GM21786 (cell line): ENCODE data around the gene TMEM52B.
A peak's percentile ranks its signal among the peaks of the same experiment; 100 is the strongest.
"Not testable (repeated sequence)": the region's sequence is repeated elsewhere in the genome, so short reads cannot be mapped to it uniquely, and the experiment has no call there.

Experiments
- ATAC-seq: cut with Tn5 transposase; IDR thresholded peaks from one replicate; pipeline ENCODE4 v1.9.1; 2021; ENCODE audit not compliant: unreplicated experiment

TMEM52B gene

DNA sequence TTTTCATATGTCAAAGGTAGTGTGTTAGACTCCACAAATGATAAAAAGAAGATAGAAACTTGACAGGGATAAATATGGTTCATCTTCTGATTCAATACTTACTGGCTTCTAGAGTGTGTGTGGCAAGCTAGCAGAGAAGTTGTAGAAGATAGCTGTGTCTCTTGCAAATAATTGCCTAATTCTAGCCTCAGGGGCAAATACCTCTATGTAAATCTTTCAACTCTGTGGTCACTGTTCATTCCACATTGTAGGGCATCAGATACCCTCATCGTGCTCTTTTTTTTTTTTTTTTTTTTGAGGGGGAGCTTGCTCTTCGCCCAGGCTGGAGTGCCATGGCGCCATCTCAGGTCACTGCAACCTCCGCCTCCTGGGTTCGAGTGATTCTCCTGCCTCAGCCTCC, 8.6 kb upstream of the TMEM52B start:
- no peak for ATAC-seq

DNA sequence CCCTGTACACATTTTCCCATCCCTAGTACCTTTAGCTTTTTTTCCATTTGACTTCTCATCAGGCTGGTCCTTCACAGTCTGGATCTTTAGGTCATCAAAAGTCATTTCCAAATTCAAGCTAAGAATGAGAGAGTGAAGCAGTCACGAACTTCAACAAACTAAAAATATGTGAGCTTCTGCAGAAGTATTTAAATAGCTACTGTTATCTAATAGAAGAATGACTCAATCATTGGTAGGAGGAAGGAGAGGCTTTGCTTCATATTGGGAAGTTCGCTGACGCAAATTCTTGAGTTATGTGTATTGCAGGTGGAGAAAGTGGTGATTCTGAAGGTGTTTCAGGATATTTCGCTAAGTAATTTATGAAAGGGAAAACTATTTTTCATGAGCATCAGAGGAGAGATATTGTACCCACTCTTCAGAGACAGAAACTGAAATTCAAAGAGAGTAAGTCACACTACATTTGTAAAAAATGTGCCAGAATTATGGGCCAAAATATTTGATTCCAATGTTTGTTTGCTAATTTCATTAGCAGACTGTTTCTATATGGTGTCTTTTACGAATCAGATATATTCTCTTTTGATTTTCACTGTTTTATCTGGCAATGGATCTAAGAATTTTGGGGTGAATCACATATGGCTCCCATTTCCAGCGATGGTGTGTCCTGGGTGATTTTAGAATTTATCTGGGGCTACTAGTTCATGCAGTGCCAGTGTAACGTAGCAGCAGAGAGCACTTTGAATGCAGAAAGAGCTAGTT, 6.7 kb upstream of the TMEM52B start, which contains the start of gene OLR1:
OLR1 (minus strand) TSS at position 160 of the 756 bp plus-strand sequence; CDS start at position 105, 55 bp downstream.
- ATAC-seq = no peak

DNA sequence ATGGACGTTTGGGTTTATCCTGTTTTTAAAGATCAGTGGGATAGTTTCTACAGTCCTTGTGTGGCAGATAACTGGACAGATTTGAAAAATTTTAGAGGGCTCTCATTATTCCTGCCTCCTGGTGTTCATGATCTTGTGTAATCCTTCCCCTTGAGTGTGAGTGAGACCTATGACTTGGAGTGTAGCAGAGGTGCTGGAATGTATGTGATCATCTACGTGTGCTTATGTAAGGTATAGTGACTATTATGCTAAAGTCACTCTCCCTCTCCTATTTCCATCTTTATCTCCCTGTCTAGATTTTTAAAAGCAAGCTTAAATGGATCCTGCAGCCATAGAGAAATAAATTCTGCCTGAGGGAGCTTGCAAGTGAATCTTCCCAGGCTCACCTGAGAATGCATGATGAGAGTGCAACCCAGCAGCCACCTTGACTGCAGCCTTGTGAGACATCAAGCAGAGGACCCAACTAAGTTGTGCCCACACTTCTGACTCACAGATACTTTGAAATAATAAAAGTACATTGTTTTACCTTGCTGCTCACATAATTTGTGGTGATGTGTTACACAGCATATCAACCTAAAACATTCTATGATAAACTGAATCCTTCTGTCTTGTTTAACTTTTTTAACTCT, 3.7 kb upstream of the TMEM52B start:
- no peak for ATAC-seq

DNA sequence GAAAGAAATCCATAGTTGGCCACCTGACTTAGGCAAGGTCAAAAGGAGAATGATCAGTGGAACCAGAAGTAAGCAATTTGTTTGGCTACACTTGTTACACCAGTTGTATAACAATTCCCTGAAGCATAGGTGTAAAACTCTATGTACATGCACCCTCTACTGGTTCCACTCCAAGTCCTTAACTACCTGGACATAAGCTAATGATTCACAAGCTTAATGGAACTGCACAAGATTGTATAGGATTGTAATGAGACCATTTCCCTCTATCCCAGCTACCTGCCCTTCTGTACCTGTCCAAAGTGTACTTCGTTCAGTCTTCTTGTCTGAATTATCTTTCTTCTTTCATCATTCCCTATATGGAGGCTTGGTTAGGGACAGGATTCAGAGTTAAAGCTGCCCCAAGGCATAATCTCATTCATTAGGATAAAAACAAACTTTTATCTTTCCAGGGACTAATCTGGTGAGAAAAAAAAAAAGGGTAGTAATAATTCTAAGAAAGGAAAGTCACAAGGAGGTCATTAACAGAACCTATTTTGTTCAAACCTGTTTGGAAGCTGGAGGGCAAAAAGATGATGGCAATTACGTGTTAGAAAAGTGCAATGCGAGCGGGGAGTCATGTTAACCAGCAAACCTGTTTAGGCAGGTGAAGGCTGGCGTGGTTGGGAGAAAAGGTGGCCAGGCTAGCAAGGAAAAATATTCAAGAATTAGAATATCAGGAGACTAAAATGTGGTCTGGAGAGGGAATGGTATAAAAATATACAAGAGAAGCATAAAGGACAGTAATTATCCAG, 2.8 kb upstream of the TMEM52B start:
- no peak for ATAC-seq

DNA sequence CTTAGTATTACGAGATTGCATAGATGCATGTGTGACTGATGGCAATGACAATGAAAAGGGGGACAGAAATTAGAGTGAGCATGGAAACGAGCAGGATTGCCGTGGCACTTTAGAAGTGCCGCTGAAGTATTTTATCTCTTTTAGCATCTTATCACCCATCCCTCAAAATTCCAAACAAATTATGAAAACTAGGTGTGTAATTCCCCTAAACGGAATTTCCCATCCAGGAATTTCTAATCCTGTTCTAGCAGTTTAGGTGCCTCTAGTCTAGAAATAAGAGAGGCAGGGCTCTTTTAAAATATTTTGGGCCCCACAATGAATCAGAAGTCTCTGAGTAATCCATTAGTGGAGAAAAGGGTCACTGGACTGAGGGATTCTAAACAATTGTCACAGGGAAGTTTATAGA, 947 bp downstream of the TMEM52B start:
- ATAC-seq = no peak

DNA sequence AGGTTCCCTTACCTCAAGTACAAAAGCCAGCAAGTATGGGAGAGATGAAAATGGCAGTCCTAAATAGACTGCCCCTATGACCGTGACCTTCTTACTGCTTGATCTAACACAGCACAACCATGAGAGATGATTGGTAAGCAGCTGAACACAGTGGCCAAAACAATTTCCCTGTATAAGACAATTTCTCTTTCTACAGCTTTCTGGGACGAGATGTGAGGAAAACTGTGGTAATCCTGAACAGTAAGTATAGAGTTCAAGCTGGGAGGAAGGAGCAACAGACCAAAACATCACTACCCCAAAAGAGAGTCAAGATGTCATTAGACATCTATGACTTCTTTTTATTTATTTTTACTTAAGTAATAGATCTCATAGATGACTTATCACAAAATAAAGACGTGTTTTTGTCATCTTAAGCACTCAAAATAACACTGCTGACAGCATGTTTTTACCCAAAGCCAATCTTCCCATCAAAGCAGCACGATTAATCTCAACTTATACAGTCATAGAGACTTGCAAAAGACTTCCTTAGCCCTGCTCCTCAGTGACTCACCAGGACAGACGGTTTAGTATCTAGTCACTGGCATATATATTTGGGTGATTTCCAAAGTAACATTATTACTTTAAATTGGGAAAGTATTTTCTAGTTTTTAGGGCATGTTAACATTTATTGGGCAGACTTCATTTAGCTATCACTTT, 3.7 kb downstream of the TMEM52B start:
- no peak for ATAC-seq

DNA sequence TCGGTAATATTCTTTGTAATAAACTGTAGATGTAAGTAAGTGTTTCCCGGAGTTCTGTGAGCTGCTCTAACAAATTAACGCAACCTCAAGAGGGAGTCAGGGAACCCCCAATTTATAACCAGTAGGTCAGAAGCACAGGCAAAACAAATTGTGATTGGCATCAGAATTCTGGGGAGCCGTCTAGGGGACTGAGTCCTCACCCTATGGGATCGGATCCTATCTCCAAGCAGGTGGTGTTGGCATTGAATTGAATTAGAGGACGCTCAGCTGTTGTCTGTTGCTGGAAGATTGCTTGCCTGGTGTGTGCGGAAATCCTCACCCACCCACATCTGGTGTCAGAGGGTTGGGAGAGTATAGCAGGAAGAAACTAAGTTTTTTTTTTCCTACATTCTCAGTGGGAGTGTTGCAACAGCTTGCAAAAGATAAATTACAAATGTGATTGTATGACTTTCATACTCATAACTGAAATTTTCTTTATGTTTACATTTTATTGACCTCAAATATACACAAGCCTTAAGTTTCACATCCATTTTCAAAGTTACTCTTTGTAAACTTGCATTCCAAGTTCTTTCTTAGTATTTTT, 5.5 kb downstream of the TMEM52B start:
- ATAC-seq = no peak

DNA sequence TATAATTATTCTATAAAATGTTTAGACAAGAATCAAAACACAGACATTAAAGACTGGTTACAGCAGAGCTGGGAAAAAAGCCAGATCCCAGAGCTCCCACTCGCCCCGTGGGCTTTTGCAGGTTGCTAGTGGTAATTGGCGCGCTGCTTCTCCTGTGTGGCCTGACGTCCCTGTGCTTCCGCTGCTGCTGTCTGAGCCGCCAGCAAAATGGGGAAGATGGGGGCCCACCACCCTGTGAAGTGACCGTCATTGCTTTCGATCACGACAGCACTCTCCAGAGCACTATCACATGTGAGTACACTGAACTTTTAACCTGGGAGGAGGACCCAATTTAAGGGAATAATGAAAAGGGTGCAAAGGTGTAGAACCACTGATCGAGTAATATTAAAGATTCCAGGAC, 7.5 kb downstream of the TMEM52B start:
- no peak for ATAC-seq

DNA sequence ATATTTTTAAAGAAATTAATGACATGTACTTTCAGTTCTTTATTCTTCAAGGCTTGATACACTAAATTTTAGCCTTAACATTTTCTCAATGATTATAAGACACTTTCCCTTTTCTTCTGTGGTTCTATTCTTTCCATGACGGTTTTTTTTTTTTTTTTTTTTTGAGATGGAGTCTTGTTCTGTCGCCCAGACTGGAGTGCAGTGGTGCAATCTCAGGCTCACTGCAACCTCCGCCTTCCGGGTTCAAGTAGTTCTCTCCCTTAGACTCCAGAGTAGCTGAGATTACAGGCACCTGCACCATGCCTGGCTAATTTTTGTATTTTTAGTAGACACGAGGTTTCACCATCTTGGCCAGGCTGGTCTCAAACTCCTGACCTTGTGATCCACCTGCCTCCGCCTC, 8.1 kb downstream of the TMEM52B start:
- not testable (repeated sequence) for ATAC-seq

DNA sequence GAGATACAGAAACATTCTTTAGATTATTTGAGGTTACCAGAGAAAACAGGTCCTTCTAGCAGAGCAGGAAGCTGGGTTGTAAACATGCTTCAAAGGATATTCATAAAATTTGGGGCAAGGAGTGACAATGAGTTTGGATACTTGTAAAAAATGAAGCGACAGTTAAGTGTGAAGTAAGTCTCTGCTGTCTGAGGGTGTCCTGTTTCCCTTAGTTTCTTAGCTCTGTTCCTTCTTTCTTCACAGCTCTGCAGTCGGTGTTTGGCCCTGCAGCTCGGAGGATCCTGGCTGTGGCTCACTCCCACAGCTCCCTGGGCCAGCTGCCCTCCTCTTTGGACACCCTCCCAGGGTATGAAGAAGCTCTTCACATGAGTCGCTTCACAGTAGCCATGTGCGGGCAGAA, 10.8 kb downstream of the TMEM52B start:
- ATAC-seq = no peak

DNA sequence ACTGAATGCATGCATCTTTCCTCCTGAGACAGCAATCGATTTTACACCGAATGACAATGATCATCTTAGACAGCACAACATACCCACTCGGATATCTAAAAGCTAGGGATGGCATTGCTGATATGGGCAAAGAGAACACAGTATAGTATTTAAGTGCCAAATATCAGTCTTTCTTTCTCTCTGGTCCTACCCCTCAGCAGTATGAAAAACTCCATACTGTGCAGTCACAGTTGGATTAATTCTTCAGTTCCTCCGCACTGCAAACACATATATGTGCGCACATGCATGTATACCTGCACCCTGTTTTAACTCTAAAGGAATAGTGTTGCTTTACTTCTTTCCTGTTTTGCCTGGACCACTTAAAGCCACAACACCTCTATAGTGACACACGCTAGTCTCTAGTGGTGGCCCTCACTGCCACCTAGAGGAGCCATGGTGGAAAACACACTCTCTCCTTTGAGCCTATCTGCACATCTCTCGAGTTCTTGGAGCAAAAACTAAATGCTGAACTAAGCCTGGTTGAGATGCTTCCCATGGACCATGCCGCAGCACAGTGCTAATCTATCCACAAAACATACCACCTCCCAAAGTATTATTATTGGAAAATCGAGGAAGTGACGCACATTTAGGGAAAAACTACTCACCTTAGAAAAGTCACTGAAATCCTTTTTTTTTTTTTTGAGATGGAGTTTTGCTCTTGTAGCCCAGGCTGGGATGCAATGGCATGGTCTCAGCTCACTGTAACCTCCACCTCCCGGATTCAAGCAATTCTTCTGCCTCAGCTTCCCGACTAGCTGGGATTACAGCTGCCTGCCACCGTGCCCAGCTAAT, 11.9 kb downstream of the TMEM52B start:
- ATAC-seq = peak; percentile 86

DNA sequence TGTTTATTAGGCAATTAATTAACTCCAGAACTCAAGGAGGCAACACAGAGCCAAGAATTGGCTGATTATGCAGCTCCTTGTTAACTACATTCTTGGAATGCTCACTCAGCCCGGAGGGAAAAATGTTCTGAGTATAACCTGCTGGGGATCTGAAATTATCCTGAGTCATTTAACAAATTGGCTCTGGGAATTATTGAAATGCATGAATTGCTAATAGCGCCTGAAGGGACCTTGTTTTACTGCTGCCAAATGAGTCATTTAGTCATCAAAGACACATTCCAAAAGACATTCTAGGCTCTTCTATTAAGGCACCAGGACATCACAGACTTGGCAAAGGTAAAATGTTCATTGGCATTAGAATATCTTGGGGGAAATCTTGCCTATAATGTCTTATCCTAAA, 13.0 kb downstream of the TMEM52B start:
- ATAC-seq = no peak

DNA sequence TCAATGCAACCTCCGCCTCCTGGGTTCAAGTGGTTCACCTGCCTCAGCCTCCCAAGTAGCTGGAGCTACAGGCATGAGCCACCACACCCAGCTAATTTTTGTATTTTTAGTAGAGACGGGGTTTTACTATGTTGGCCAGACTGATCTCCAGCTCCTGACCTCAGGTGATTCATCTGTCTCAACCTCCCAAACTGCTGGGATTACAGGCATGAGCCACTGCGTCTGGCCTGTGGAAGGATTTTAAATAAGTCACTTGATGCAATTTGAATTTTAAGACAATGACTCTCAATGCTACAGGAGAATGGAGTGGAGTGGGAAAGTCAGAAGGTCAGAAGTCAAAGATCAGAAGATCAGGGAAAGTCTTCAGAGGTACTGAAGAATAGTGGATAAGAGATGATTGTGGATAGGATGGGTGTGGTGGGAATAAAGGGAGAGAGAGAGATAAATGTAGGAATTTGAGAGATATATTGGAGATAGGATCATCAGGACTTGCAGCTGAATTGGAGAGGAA, 15.4 kb downstream of the TMEM52B start:
- no peak for ATAC-seq

DNA sequence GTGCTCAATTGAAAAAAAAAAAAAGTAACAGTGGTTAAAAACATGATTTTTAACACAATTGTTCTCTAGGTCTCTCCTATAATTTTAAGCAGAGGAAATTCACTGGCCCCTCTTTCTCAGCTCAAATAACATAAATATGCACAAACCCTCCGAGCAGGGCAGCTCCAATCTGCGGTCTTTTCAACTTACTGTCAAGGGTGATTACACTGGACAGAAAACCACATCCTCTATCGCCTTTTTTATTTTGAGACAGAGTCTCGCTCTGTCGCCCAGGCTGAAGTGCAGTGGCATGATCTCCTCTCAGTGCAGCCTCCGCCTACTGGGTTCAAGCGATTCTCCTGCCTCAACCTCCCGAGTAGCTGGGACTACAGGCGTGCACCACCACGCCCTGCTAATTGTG, 17.4 kb downstream of the TMEM52B start:
- peak; percentile 86 for ATAC-seq

DNA sequence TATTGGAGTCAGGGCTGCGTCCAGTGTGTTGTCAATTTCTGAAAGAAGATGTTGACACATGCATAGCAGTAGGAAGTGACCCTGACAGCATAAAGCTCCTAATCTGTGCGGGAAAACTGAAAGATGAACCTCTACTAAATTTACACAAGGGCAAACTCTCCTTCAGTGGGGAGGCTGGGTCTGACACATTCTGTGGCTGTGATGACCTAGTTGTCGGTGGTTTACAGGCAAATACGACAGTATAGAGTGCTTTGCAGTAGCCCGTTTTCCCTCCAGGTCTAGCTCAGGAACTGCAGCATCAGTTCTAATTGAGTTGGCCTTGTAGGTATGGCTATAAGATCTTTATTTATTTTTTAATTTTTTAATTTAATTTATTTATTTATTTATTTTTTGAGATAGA, 19.0 kb downstream of the TMEM52B start:
- no peak for ATAC-seq

DNA sequence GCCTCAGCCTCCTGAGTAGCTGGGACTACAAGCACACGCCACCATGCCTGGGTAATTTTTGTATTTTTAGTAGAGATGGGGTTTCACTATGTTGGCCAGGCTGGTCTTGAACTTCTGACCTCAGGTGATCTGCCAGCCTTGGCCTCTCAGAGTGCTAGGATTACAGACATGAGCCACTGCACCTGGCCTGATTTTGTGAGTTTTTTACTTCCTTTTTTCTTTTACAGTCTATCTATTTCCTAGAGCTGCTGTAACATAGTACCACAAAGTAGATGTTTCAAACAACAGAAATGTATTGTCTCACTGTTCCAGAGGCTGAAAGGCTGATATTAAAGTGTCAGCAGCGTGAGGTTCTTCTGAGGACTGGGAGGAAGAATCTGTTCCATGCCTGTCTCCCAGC, 25.7 kb downstream of the TMEM52B start:
- ATAC-seq = not testable (repeated sequence)

DNA sequence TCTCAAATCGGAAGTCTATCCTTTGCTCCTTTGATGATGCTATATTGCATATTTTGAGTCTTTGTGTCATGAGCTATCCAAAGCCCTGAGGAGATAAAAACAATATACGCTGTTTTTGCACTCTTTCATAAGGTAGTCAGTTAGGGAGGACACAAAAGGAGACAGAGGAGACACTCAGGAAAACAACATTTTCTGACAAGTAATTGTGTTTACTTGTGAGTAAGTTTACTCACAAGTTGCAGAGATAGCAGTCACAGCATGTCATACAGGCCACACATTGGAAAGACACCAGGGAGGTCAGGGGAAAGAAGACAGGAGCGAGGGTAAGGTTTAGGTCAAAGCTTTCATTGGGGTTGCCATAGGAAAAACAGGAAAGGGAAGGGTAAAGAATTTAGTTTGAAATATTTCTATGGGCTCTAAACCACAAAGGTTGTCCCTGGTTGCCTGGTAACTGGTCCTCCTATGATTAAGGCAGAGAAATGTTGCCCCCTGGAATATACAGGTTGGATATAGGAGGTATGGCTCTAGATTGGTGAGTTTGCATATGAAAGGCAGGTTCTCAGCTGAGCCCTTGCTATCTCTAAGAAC, 26.5 kb downstream of the TMEM52B start:
- no peak for ATAC-seq

DNA sequence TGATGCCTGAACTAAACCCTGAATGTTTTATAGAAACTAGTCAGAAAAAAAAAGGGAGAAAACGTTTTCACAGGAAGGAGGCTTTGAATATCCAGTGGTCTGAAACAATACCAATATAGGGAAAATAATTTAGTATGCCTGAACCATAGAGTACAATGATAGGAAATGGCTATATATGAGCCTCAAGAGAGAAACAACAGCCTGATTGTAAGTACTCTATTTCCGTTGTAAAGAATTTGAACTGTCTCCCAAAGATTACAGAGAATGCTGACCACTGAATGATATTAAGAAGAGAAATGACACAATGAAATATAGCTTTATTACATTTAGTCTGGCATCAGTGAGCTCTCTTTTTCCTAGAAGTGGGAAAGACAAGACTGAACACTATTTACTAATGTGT, 28.3 kb downstream of the TMEM52B start:
- no peak for ATAC-seq

DNA sequence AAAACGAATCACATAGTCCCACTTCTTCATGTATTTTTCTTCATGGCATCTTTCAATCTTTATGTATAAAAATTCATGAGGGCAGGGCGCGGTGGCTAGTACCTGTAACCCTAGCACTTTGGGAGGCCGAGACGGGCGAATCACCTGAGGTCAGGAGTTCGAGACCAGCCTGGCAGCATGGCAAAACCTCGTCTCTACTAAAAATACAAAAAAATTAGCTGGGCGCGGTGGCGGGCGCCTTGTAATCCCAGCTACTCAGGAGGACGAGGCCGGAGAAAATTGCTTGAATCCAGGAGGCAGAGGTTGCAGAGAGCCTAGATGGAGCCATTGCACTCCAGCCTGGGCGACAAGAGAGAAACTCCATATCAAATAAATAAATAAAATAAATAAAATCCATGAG, 31.4 kb downstream of the TMEM52B start:
- ATAC-seq = no peak
